Ishikawa (cell line): ENCODE measurements around the gene FAM161B.

Experiments
- CEBPB ChIP-seq: IDR thresholded peaks from 2 replicates; pipeline ENCODE4 v1.6.1; 2012
- EP300 ChIP-seq: IDR thresholded peaks from 2 replicates; pipeline ENCODE4 v1.6.1; 2012; ENCODE audit warnings: borderline replicate concordance
- MAX ChIP-seq: IDR thresholded peaks from 2 replicates; pipeline ENCODE4 v1.6.1; 2012
- RAD21 ChIP-seq: IDR thresholded peaks from 2 replicates; pipeline ENCODE4 v1.6.1; 2012; ENCODE audit warnings: low read depth
- TAF1 ChIP-seq: IDR thresholded peaks from 2 replicates; pipeline ENCODE4 v1.6.1; 2012; ENCODE audit warnings: low read depth, mild to moderate bottlenecking
- YY1 ChIP-seq: IDR thresholded peaks from 2 replicates; pipeline ENCODE4 v1.6.1; 2012; ENCODE audit warnings: low read depth
- ZBTB7A ChIP-seq: IDR thresholded peaks from 2 replicates; pipeline ENCODE4 v1.6.1; 2012; ENCODE audit warnings: low read depth

- TF ChIP-seq TAF1, result no peak
- no peak for TF ChIP-seq MAX
- no peak for TF ChIP-seq RAD21
- TF ChIP-seq ZBTB7A, result no peak
- TF ChIP-seq YY1, result no peak
- no peak for TF ChIP-seq EP300
- TF ChIP-seq CEBPB, result no peak
Measured at GRCh38 chr14:73916324-73916723, 33.6 kb downstream of the FAM161B start.
